Upper lobe of left lung (tissue), 6 donors: ENCODE data around the gene NRF1. TPM values are rescaled to one million over a fixed set of nuclear protein-coding genes. Genes with fewer than 3 reads are reported as not detected.
"Not testable (repeated sequence)": the region's sequence is repeated elsewhere in the genome, so short reads cannot be mapped to it uniquely, and the experiment has no call there.

ENCODE experiments used
- ATAC-seq, 2 donors: fragments of 200-7000 bp; cut with Tn5 transposase; one replicate each; pipeline ENCODE4 v1.9.1; 2022; ENCODE audit warnings: mild to moderate bottlenecking in 2 of 2, moderate library complexity in 2 of 2; ENCODE audit not compliant: low FRiP score in 2 of 2
- DNase-seq, 2 donors: peaks; one replicate each; pipeline ENCODE4 v3.0.0-alpha.2; 2019 to 2020
- H3K27ac ChIP-seq, 4 donors: fragments of 200-600 bp; sonication (generic); one replicate each; pipeline ENCODE4 v1.5.1; 2016 to 2019
- H3K27me3 ChIP-seq, 4 donors: fragments of 200-600 bp; sonication (generic); one replicate each; pipeline ENCODE4 v1.5.1; 2017 to 2019
- H3K36me3 ChIP-seq, 4 donors: fragments of 200-600 bp; sonication (generic); one replicate each; pipeline ENCODE4 v1.5.1; 2016 to 2019
- H3K4me1 ChIP-seq, 4 donors: fragments of 200-600 bp; sonication (generic); one replicate each; pipeline ENCODE4 v1.5.1; 2018 to 2019
- H3K4me3 ChIP-seq, 4 donors: fragments of 200-600 bp; sonication (generic); one replicate each; pipeline ENCODE4 v1.5.1; 2017 to 2019; ENCODE audit warnings: mild to moderate bottlenecking in 2 of 4, moderate library complexity in 1 of 4
- H3K9me3 ChIP-seq, 4 donors: fragments of 200-600 bp; sonication (generic); one replicate each; pipeline ENCODE4 v1.5.1; 2018 to 2019
- EP300 ChIP-seq, 4 donors: sonication (generic); formaldehyde crosslinking; IDR thresholded peaks; one replicate each; pipeline ENCODE4 v1.5.1; 2017; ENCODE audit warnings: antibody characterized with exemption in 4 of 4, control low read depth in 2 of 4
- POLR2A ChIP-seq, 4 donors: fragments of 450-650 bp; IDR thresholded peaks; one replicate each; pipeline ENCODE4 v1.5.1; 2016 to 2017; ENCODE audit warnings: antibody characterized with exemption in 4 of 4, mild to moderate bottlenecking in 2 of 4
- POLR2AphosphoS5 ChIP-seq, 2 donors: sonication (generic); formaldehyde crosslinking; IDR thresholded peaks; one replicate each; pipeline ENCODE4 v1.5.1; 2017; ENCODE audit warnings: antibody characterized with exemption in 2 of 2
- WGBS, 2 donors: methylation state at CpG; one replicate each; pipeline ENCODE4 v1.1.5; 2017 to 2018; 5-methylcytosine and 5-hydroxymethylcytosine counted together
- total RNA-seq, 6 donors: library from RNA; depleted of rRNA in 4 of 6; stranded (reverse); fragments of >200 nt in 4 of 6; gene quantifications; one replicate each; pipeline versions ENCODE4 v1.1.0 to v1.2.1, GENCODE V29; 2016 to 2021
- TF ChIP-seq, protein P1 (sequence below), 6 experiments: fragments of 450-650 bp in 4 of 6; fragments of 200-600 bp in 2 of 6; sonication (generic) in 2 of 6; IDR thresholded peaks; one replicate each; pipeline ENCODE4 v1.5.1; 2016 to 2019; ENCODE audit warnings: antibody characterized with exemption in 6 of 6
- donor health status: DM: no; HTN: no; CAD: no; lungs with moderate emphysema.
- donor health status: DM: no; HTN: yes; CAD: no; lungs with severe emphysema.

NRF1 gene
- total RNA-seq, 6 donors from 2014 or later = 12.7 to 27.2 (median 19.1) TPM

DNA sequence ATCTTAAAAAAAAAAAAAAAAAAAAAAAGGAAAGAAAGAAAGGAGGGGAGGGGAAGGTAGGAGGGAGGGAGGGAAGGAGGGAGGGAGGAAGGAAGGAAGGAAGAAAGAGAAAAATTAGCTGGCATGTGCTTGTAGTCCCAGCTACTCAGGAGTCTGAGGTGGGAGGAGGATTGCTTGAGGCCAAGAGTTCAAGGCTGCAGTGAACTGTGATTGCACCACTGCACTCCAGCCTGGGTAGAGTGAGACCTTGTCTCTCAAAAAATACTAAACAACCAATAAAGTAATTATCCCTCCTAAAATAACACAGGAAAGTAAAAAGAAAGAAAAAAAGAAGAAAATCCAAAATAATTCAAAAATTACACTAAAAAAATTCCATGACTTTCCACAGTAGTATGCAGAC lies 13.8 kb upstream of the NRF1 start:
- DNase-seq (no peak), ATAC-seq (no peak)
- H3K27ac ChIP-seq = no peak overlapping the region
- H3K36me3 ChIP-seq = no peaks in the 10 kb centered on the region
- H3K4me1 ChIP-seq = no peaks in the 10 kb centered on the region
- H3K9me3 ChIP-seq = no peaks in the 10 kb centered on the region
- no peak overlapping the region for H3K4me3 ChIP-seq
- TF ChIP-seq, protein P1, sequence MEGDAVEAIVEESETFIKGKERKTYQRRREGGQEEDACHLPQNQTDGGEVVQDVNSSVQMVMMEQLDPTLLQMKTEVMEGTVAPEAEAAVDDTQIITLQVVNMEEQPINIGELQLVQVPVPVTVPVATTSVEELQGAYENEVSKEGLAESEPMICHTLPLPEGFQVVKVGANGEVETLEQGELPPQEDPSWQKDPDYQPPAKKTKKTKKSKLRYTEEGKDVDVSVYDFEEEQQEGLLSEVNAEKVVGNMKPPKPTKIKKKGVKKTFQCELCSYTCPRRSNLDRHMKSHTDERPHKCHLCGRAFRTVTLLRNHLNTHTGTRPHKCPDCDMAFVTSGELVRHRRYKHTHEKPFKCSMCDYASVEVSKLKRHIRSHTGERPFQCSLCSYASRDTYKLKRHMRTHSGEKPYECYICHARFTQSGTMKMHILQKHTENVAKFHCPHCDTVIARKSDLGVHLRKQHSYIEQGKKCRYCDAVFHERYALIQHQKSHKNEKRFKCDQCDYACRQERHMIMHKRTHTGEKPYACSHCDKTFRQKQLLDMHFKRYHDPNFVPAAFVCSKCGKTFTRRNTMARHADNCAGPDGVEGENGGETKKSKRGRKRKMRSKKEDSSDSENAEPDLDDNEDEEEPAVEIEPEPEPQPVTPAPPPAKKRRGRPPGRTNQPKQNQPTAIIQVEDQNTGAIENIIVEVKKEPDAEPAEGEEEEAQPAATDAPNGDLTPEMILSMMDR (IDR thresholded peaks at IDR 0.05) = no peak
- TF ChIP-seq POLR2AphosphoS5 (IDR thresholded peaks at IDR 0.05) (no peak), EP300 (IDR thresholded peaks at IDR 0.05) (no peak), POLR2A (IDR thresholded peaks at IDR 0.05) (no peak)
- H3K27me3 ChIP-seq = no peaks in the 10 kb centered on the region

DNA sequence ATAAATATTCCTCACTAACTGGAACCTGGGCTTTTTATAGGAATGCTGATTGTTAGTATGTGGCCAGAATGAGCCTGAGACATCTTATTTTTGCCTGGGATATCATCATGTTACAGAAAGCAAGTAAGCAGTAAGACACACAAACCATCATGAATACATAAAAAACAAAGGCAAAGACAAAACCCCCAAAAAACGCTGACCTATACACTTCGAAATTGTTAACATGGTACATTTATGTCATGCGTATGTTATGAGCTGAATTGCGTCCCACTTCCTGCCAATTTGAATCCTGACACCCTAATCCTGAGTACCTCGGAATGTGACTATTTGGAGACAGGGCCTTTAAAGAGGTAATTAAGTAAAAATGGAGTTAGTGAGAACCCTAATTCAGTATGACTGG lies 12.3 kb upstream of the NRF1 start:
- Histone ChIP-seq H3K27me3 (no peaks in the 10 kb centered on the region), H3K9me3 (no peaks in the 10 kb centered on the region), H3K36me3 (no peaks in the 10 kb centered on the region), H3K4me3 (no peak overlapping the region), H3K4me1 (no peaks in the 10 kb centered on the region), H3K27ac (no peak overlapping the region)
- DNase-seq = no peak
- TF ChIP-seq, protein P1 (IDR thresholded peaks at IDR 0.05) = no peak
- TF ChIP-seq EP300 (IDR thresholded peaks at IDR 0.05) = no peak
- TF ChIP-seq POLR2AphosphoS5 (IDR thresholded peaks at IDR 0.05) = no peak
- no peak for TF ChIP-seq POLR2A (IDR thresholded peaks at IDR 0.05)
- ATAC-seq = no peak
- 87 to 92% methylated on average over 5 of the region's 5 CpGs for WGBS, 2 donors

DNA sequence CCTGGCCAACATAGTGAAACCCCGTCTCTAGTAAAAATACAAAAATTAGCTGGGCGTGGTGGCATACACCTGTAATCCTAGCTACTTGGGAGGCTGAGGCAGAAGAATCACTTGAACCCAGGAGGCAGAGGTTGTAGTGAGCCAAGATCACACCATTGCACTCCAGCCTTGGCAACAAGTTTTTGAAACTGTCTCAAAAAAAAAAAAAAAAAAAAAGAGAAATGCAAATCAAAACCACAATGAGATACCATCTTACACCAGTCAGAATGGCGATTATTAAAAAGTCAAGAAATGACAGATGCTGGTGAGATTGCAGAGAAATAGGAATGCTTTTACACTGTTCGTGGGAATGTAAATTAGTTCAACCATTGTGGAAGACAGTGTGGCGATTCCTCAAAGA lies 7.9 kb upstream of the NRF1 start:
- H3K27me3 ChIP-seq, H3K9me3 ChIP-seq, H3K27ac ChIP-seq, ATAC-seq, H3K4me3 ChIP-seq, H3K4me1 ChIP-seq, H3K36me3 ChIP-seq, DNase-seq: not testable (repeated sequence)
- 68 to 76% methylated on average over 5 of the region's 5 CpGs for WGBS, 2 donors

DNA sequence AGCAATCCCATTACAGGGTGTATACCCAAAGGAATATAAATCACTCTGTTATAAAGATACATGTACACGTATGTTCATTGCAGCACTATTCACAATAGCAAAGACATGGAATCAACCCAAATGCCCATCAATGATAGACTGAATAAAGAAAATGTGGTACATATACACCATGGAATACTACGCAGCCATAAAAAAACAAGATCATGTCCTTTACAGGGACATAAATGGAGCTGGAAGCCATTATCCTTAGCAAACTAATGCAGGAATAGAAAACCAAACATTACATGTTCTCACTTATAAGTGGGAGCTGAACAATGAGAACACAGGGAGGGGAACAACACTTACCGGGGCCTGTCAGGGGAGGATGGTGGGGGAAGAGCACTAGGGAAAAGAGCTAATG lies 7.5 kb upstream of the NRF1 start:
- not testable (repeated sequence) for ATAC-seq, H3K36me3 ChIP-seq, H3K9me3 ChIP-seq, H3K4me3 ChIP-seq, H3K27me3 ChIP-seq, H3K4me1 ChIP-seq, DNase-seq, H3K27ac ChIP-seq
- WGBS, 2 donors = 85 to 88% methylated on average over 3 of the region's 3 CpGs

DNA sequence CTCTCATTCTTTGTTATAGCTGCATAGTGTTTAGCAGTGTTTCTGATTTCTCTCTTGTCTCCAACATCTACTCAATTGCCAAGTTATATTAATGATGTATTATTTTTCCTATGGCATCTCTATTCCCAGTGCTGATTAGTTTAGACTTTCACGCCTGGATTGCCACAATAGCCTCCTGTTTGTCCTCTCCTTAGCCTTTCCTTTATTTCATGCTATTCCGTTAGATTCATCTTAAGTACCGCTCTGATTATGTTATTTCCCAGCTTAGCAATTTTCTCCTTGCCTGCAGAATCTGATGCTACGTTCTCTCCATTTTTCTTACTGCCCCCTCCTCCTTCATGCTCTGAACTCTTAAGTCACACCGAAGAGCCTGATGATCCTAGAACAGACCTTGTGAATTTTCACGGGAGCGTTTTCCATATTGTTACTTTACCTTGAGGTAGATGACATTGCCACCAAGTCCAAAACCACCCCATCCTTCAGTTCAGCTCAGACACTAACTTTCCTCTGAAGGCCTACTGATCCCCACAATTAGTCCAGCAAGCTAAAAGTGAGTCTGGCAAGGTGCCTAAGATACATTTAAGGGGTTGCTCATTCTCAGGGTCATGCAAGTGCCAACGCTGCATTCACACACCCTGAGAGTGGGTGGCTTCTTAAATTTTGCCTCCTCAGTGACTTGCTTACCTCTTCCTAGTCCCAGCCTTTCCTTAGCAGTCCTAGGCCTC lies 6.6 kb upstream of the NRF1 start:
- Histone ChIP-seq H3K36me3 (peaks cover 0 to 7% (median 0%) of the 10 kb centered on the region in 4 donors), H3K27ac (no peak overlapping the region), H3K4me3 (no peak overlapping the region), H3K4me1 (peaks cover under 1 to 6% (median 1%) of the 10 kb centered on the region in 4 donors), H3K27me3 (no peaks in the 10 kb centered on the region), H3K9me3 (no peaks in the 10 kb centered on the region)
- 77 to 86% methylated on average over 8 of the region's 8 CpGs for WGBS, 2 donors
- ATAC-seq (no peak), DNase-seq (no peak)
- TF ChIP-seq POLR2A (IDR thresholded peaks at IDR 0.05) (no peak), POLR2AphosphoS5 (IDR thresholded peaks at IDR 0.05) (no peak), EP300 (IDR thresholded peaks at IDR 0.05) (no peak)
- TF ChIP-seq, protein P1 (IDR thresholded peaks at IDR 0.05) = no peak

DNA sequence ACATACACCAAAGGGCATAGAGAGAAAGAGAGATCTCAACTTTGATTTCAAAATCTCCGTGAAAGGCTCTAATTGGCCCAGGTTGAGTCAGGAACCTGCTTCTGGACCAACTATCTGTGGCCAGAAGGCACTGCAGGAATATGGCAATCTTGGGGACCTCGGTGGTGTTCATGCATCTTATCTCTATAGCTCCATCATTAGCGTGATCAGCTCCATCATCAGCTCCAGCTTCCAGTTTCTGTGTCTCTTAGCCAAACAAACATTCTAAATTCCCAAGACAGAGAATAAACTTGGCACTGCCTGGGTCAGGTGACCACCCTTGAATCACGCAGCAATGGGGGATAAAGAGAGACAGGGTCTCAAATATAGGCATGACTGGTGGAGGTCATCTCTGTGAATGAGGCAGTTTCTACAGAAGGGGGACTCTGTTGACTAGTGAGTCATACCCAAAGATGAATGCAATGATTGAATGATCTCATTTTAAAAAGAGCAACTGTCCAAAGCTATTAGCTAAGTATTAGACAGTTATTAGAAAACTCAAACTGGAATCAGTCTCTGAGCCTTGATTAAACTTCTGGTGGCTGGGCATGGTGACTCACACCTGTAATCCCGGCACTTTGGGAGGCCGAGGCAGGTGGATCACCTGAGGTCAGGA lies 5.4 kb upstream of the NRF1 start:
- H3K4me3 ChIP-seq = no peak overlapping the region
- peaks cover 9 to 16% (median 12%) of the 10 kb centered on the region in 4 donors for H3K4me1 ChIP-seq
- H3K27ac ChIP-seq = no peak overlapping the region
- no peaks in the 10 kb centered on the region for H3K9me3 ChIP-seq
- peaks cover 0 to 7% (median 0%) of the 10 kb centered on the region in 4 donors for H3K36me3 ChIP-seq
- 91 to 93% methylated on average over 6 of the region's 6 CpGs for WGBS, 2 donors
- TF ChIP-seq, protein P1 (IDR thresholded peaks at IDR 0.05) = no peak
- TF ChIP-seq EP300 (IDR thresholded peaks at IDR 0.05) = no peak
- TF ChIP-seq POLR2AphosphoS5 (IDR thresholded peaks at IDR 0.05) = no peak
- no peak for TF ChIP-seq POLR2A (IDR thresholded peaks at IDR 0.05)
- H3K27me3 ChIP-seq = no peaks in the 10 kb centered on the region
- DNase-seq (no peak), ATAC-seq (no peak)
